ENCODE data around the gene PCDHGC4. TPM values are rescaled to one million over a fixed set of nuclear protein-coding genes. Genes with fewer than 3 reads are reported as not detected.

The PCDHGC4 gene
- total RNA-seq, 4 donors from 2014 or later: 3.3 to 11.7 (median 5.1) TPM

GRCh38 chr5:141506381-141507155 is 21.7 kb downstream of the PCDHGC4 start:
- WGBS, 2 donors: 84 to 91% methylated on average over 8 of the region's 8 CpGs
- no peak for TF ChIP-seq CTCF (IDR thresholded peaks at IDR 0.05)
- TF ChIP-seq EP300 (IDR thresholded peaks at IDR 0.05): no peak
- TF ChIP-seq POLR2A (IDR thresholded peaks at IDR 0.05): no peak
- H3K36me3 ChIP-seq: peaks cover 0 to 50% (median 0%) of the 10 kb centered on the region in 3 donors
- no peak overlapping the region for H3K4me3 ChIP-seq
- peak overlapping the region in 2 of 4 donors; percentile 66 to 92 for H3K27ac ChIP-seq
- peaks cover 0 to 45% (median 32%) of the 10 kb centered on the region in 4 donors for H3K4me1 ChIP-seq
- no peaks in the 10 kb centered on the region for H3K9me3 ChIP-seq
- no peaks in the 10 kb centered on the region for H3K27me3 ChIP-seq
- no peak for DNase-seq (ENCODE audit: low spot score in 2 of 2)

GRCh38 chr5:141507387-141508091 is 22.7 kb downstream of the PCDHGC4 start:
- WGBS, 2 donors: 41 to 45% methylated on average over 11 of the region's 11 CpGs
- peak; percentile 60 to 62 for DNase-seq (ENCODE audit: low spot score in 2 of 2)
- Histone ChIP-seq H3K27ac (peak overlapping the region; percentile 50 to 95 (median 78)), H3K36me3 (peaks cover 0 to 49% (median 0%) of the 10 kb centered on the region in 3 donors), H3K4me1 (peaks cover 0 to 50% (median 32%) of the 10 kb centered on the region in 4 donors), H3K9me3 (no peaks in the 10 kb centered on the region), H3K27me3 (no peaks in the 10 kb centered on the region), H3K4me3 (peak overlapping the region in 1 of 4 donors; percentile 46)
- TF ChIP-seq EP300 (IDR thresholded peaks at IDR 0.05) (peak in 1 of 2 donors; percentile 46), CTCF (IDR thresholded peaks at IDR 0.05) (no peak)

DNA sequence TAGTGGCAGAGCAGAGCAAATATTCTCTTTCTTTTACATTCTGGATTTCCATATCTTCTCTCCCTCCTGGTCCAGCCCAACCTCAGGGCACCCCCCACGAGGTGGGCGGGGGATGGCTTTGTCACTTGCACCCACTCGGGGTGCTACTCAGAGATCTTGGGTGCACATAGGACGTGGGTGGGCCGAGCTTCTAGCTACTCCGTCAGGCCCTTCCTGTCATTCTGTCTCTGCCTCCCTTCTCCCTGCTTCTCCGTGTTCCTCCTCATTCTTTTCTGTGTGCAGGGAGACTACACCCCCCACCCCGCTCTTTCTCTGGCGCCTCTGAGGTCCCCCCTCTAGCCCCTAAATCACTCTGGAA is 23.6 kb downstream of the PCDHGC4 start:
- H3K27me3 ChIP-seq: no peaks in the 10 kb centered on the region
- DNase-seq (ENCODE audit: low spot score in 2 of 2): no peak
- no peaks in the 10 kb centered on the region for H3K9me3 ChIP-seq
- peak overlapping the region in 3 of 4 donors; percentile 10 to 46 (median 40) for H3K4me3 ChIP-seq
- peaks cover 0 to 41% (median 0%) of the 10 kb centered on the region in 3 donors for H3K36me3 ChIP-seq
- H3K27ac ChIP-seq: peak overlapping the region; percentile 50 to 95 (median 78)
- 18 to 27% methylated on average over 9 of the region's 9 CpGs for WGBS, 2 donors
- no peak for TF ChIP-seq EP300 (IDR thresholded peaks at IDR 0.05)
- no peak for TF ChIP-seq CTCF (IDR thresholded peaks at IDR 0.05)
- TF ChIP-seq POLR2A (IDR thresholded peaks at IDR 0.05): no peak
- peaks cover 0 to 59% (median 33%) of the 10 kb centered on the region in 4 donors for H3K4me1 ChIP-seq

- DNase-seq (ENCODE audit: low spot score in 2 of 2): peak in 1 of 2 donors; percentile 67
- Histone ChIP-seq H3K9me3 (no peaks in the 10 kb centered on the region), H3K4me3 (peak overlapping the region in 3 of 4 donors; percentile 10 to 46 (median 40)), H3K27me3 (no peaks in the 10 kb centered on the region), H3K4me1 (peaks cover 0 to 65% (median 37%) of the 10 kb centered on the region in 4 donors), H3K27ac (peak overlapping the region; percentile 50 to 95 (median 78)), H3K36me3 (peaks cover 0 to 41% (median 0%) of the 10 kb centered on the region in 3 donors)
- 18 to 25% methylated on average over 22 of the region's 23 CpGs for WGBS, 2 donors
- peak in 1 of 2 donors; percentile 76 for TF ChIP-seq EP300 (IDR thresholded peaks at IDR 0.05)
- TF ChIP-seq POLR2A (IDR thresholded peaks at IDR 0.05): no peak
Measured at GRCh38 chr5:141508798-141509611, 24.2 kb downstream of the PCDHGC4 start.

GRCh38 chr5:141510160-141510559 is 25.3 kb downstream of the PCDHGC4 start:
- peaks cover 0 to 35% (median 0%) of the 10 kb centered on the region in 3 donors for H3K36me3 ChIP-seq
- 88 to 89% methylated on average over 9 of the region's 9 CpGs for WGBS, 2 donors
- peak overlapping the region in 2 of 4 donors; percentile 92 to 95 for H3K27ac ChIP-seq
- DNase-seq (ENCODE audit: low spot score in 2 of 2): no peak
- no peak overlapping the region for H3K4me3 ChIP-seq
- peaks cover 0 to 76% (median 48%) of the 10 kb centered on the region in 4 donors for H3K4me1 ChIP-seq
- H3K27me3 ChIP-seq: no peaks in the 10 kb centered on the region
- no peaks in the 10 kb centered on the region for H3K9me3 ChIP-seq
- no peak for TF ChIP-seq EP300 (IDR thresholded peaks at IDR 0.05)
- TF ChIP-seq CTCF (IDR thresholded peaks at IDR 0.05): no peak
- no peak for TF ChIP-seq POLR2A (IDR thresholded peaks at IDR 0.05)

Data from tibial nerve (tissue), 4 donors.